Neural cell (in vitro differentiated cells): ENCODE data around the gene MAD1L1. TPM values are rescaled to one million over a fixed set of nuclear protein-coding genes. Genes with fewer than 3 reads are reported as not detected.

ENCODE experiments used
- H2AFZ ChIP-seq: fragments of 200-600, 300-800 bp; sonication (generic), shearing (Covaris generic); 2 replicates; pipeline ENCODE4 v1.6.0; 2014; ENCODE audit warnings: low read depth, mild to moderate bottlenecking, antibody characterized with exemption, low read length, moderate library complexity
- H3F3A ChIP-seq: fragments of 200-600 bp; shearing (Covaris generic); 2 replicates; pipeline ENCODE4 v1.6.1; 2016; ENCODE audit warnings: mild to moderate bottlenecking, moderate library complexity, mixed read lengths, antibody characterized with exemption, low read length; ENCODE audit not compliant: insufficient read depth, poor library complexity, severe bottlenecking
- H3K27ac ChIP-seq: fragments of 200-600, 300-800 bp; sonication (generic), shearing (Covaris generic); 2 replicates; pipeline ENCODE4 v1.5.1; 2014; ENCODE audit warnings: mild to moderate bottlenecking, low read length, moderate library complexity
- H3K27me3 ChIP-seq: fragments of 300-800, 200-600 bp; sonication (generic), shearing (Covaris generic); 2 replicates; pipeline ENCODE4 v1.6.0; 2014; ENCODE audit warnings: mild to moderate bottlenecking, low read depth, low read length, moderate library complexity; ENCODE audit not compliant: insufficient read depth
- H3K36me3 ChIP-seq: fragments of 300-800, 200-600 bp; sonication (generic), shearing (Covaris generic); 2 replicates; pipeline ENCODE4 v1.5.1; 2014; ENCODE audit warnings: mild to moderate bottlenecking, antibody characterized with exemption, low read length, moderate library complexity; ENCODE audit not compliant: insufficient read depth
- H3K4me2 ChIP-seq: fragments of 300-800, 200-600 bp; sonication (generic), shearing (Covaris generic); 2 replicates; pipeline ENCODE4 v1.6.0; 2014; ENCODE audit warnings: mild to moderate bottlenecking, low read length
- H3K4me3 ChIP-seq: fragments of 300-800, 200-600 bp; sonication (generic), shearing (Covaris generic); 2 replicates; pipeline ENCODE4 v1.5.1; 2014; ENCODE audit warnings: mild to moderate bottlenecking, low read length, moderate library complexity
- H3K79me2 ChIP-seq: fragments of 200-600 bp; shearing (Covaris generic); replicated peaks from 2 replicates; pipeline ENCODE4 v1.6.0; 2014; ENCODE audit warnings: mild to moderate bottlenecking, low read length, moderate library complexity; ENCODE audit not compliant: insufficient read depth
- H3K9ac ChIP-seq: fragments of 300-800, 200-600 bp; sonication (generic), shearing (Covaris generic); 2 replicates; pipeline ENCODE4 v1.6.1; 2016; ENCODE audit warnings: mild to moderate bottlenecking, low read length, mixed read lengths
- H3K9me2 ChIP-seq: fragments of 200-600 bp; shearing (Covaris generic); 2 replicates; pipeline ENCODE4 v1.6.1; 2016; ENCODE audit warnings: mild to moderate bottlenecking, low read length, mixed read lengths; ENCODE audit not compliant: insufficient read depth
- H3K9me3 ChIP-seq: fragments of 200-600, 300-800 bp; sonication (generic), shearing (Covaris generic); 2 replicates; pipeline ENCODE4 v1.6.1; 2016; ENCODE audit warnings: mild to moderate bottlenecking, mixed run types, low read length, moderate library complexity, mixed read lengths
- H4K20me1 ChIP-seq: fragments of 200-600 bp; shearing (Covaris generic); 2 replicates; pipeline ENCODE4 v1.6.1; 2016; ENCODE audit warnings: mild to moderate bottlenecking, mixed run types; ENCODE audit not compliant: insufficient read depth
- CTCF ChIP-seq: fragments of 450-650 bp; IDR thresholded peaks from 2 replicates; pipeline ENCODE4 v1.5.1; 2014; ENCODE audit warnings: antibody characterized with exemption, mild to moderate bottlenecking, moderate library complexity; ENCODE audit not compliant: poor library complexity, severe bottlenecking
- EP300 ChIP-seq: fragments of 450-650 bp; conservative IDR thresholded peaks from 2 replicates; pipeline ENCODE4 v1.6.1; 2014; ENCODE audit warnings: antibody characterized with exemption, mild to moderate bottlenecking, moderate library complexity; ENCODE audit not compliant: poor library complexity, severe bottlenecking
- EZH2 ChIP-seq: fragments of 200-600, 300-800 bp; shearing (Covaris generic), sonication (generic); IDR thresholded peaks from 2 replicates; pipeline ENCODE4 v1.6.1; 2014; ENCODE audit warnings: antibody characterized with exemption, low read length, borderline replicate concordance, mild to moderate bottlenecking; ENCODE audit not compliant: insufficient read depth, poor library complexity, severe bottlenecking
- MXI1 ChIP-seq: fragments of 450-650 bp; conservative IDR thresholded peaks from 2 replicates; pipeline ENCODE4 v1.6.1; 2014; ENCODE audit warnings: antibody characterized with exemption, mild to moderate bottlenecking; ENCODE audit not compliant: poor library complexity, severe bottlenecking
- POLR2AphosphoS5 ChIP-seq: IDR thresholded peaks from 2 replicates; pipeline ENCODE4 v1.6.1; 2012
- RAD21 ChIP-seq: fragments of 450-650 bp; conservative IDR thresholded peaks from 2 replicates; pipeline ENCODE4 v1.6.1; 2014; ENCODE audit warnings: antibody characterized with exemption, mild to moderate bottlenecking, moderate library complexity
- REST ChIP-seq: IDR thresholded peaks from 2 replicates; pipeline ENCODE4 v1.6.1; 2012; ENCODE audit warnings: borderline replicate concordance
- SMC3 ChIP-seq: fragments of 450-650 bp; conservative IDR thresholded peaks from 2 replicates; pipeline ENCODE4 v1.6.1; 2014; ENCODE audit warnings: antibody characterized with exemption, mild to moderate bottlenecking, moderate library complexity; ENCODE audit not compliant: poor library complexity
- TAF1 ChIP-seq: IDR thresholded peaks from 2 replicates; pipeline ENCODE4 v1.6.1; 2012; ENCODE audit warnings: low read depth
- polyA plus RNA-seq: library from polyadenylated mRNA; depleted of rRNA; stranded (reverse); fragments of >200 nt; gene quantifications from 2 replicates; pipeline ENCODE4 v1.2.3, GENCODE V29; 2014

The MAD1L1 gene
- polyA plus RNA-seq, 1 donor from 2014 or later: 31.4 TPM

- Histone ChIP-seq H2AFZ (no peak overlapping the region), H3K4me3 (no peak overlapping the region), H4K20me1 (no peaks in the 10 kb centered on the region), H3K36me3 (no peaks in the 10 kb centered on the region), H3K27ac (no peak overlapping the region), H3K4me2 (no peak overlapping the region), H3F3A (no peaks in the 10 kb centered on the region), H3K9ac (no peak overlapping the region), H3K9me3 (no peaks in the 10 kb centered on the region), H3K9me2 (no peaks in the 10 kb centered on the region), H3K27me3 (no peaks in the 10 kb centered on the region), H3K79me2 (no peaks in the 10 kb centered on the region)
- TF ChIP-seq POLR2AphosphoS5 (no peak), TAF1 (no peak), MXI1 (no peak), CTCF (no peak), SMC3 (no peak), RAD21 (no peak), EP300 (no peak), REST (no peak), EZH2 (no peak)
Measured at GRCh38 chr7:1850976-1851571, 381.7 kb downstream of the MAD1L1 start.

GRCh38 chr7:1850111-1850975, 382.4 kb downstream of the MAD1L1 start:
- no peak overlapping the region for H3K4me3 ChIP-seq
- no peaks in the 10 kb centered on the region for H3K9me2 ChIP-seq
- no peak overlapping the region for H3K27ac ChIP-seq
- H3K9me3 ChIP-seq: no peaks in the 10 kb centered on the region
- H3K36me3 ChIP-seq: no peaks in the 10 kb centered on the region
- no peaks in the 10 kb centered on the region for H3K27me3 ChIP-seq
- no peak overlapping the region for H3K4me2 ChIP-seq
- H3K79me2 ChIP-seq: no peaks in the 10 kb centered on the region
- TF ChIP-seq CTCF: no peak
- TF ChIP-seq EP300: no peak
- TF ChIP-seq MXI1: no peak
- TF ChIP-seq TAF1: no peak
- TF ChIP-seq SMC3: no peak
- TF ChIP-seq RAD21: no peak
- no peak for TF ChIP-seq POLR2AphosphoS5
- TF ChIP-seq REST: no peak
- TF ChIP-seq EZH2: no peak
- no peak overlapping the region for H2AFZ ChIP-seq
- H3K9ac ChIP-seq: no peak overlapping the region
- H3F3A ChIP-seq: no peaks in the 10 kb centered on the region
- no peaks in the 10 kb centered on the region for H4K20me1 ChIP-seq
